Osteocyte (in vitro differentiated cells): ENCODE data around the gene KIF4A. TPM values are rescaled to one million over a fixed set of nuclear protein-coding genes. Genes with fewer than 3 reads are reported as not detected.
A peak's percentile ranks its signal among the peaks of the same experiment; 100 is the strongest.

Experiments used
- DNase-seq: peaks from one replicate; pipeline ENCODE4 v3.0.0; 2021; ENCODE audit warnings: mixed read lengths; ENCODE audit not compliant: unreplicated experiment; ENCODE audit errors: extremely low spot score
- H3K27ac Mint-ChIP-seq: one replicate; pipeline ENCODE4 v1.8.0; 2021; ENCODE audit warnings: mild to moderate bottlenecking, mixed read lengths; ENCODE audit not compliant: unreplicated experiment
- H3K27me3 Mint-ChIP-seq: one replicate; pipeline ENCODE4 v1.8.0; 2021; ENCODE audit warnings: mixed read lengths; ENCODE audit not compliant: unreplicated experiment
- H3K36me3 Mint-ChIP-seq: one replicate; pipeline ENCODE4 v1.8.0; 2021; ENCODE audit warnings: mixed read lengths; ENCODE audit not compliant: unreplicated experiment
- H3K4me1 Mint-ChIP-seq: one replicate; pipeline ENCODE4 v1.8.0; 2021; ENCODE audit warnings: mixed read lengths; ENCODE audit not compliant: unreplicated experiment
- H3K4me3 Mint-ChIP-seq: one replicate; pipeline ENCODE4 v1.8.0; 2021; ENCODE audit warnings: mild to moderate bottlenecking, moderate library complexity, mixed read lengths; ENCODE audit not compliant: unreplicated experiment
- H3K9me3 Mint-ChIP-seq: one replicate; pipeline ENCODE4 v1.8.0; 2021; ENCODE audit warnings: mixed read lengths; ENCODE audit not compliant: unreplicated experiment
- total RNA-seq: library from RNA; stranded (reverse); gene quantifications from 2 replicates; pipeline ENCODE4 v1.2.1, GENCODE V29; 2021
- TF ChIP-seq, protein P1 (sequence below): fragments of 200-600 bp; sonication (generic); IDR thresholded peaks from 2 replicates; pipeline ENCODE4 v1.5.0; 2021; ENCODE audit warnings: antibody characterized with exemption, mild to moderate bottlenecking, moderate library complexity

The KIF4A gene
- total RNA-seq, 1 donor from 2014 or later: 6.1 TPM

GRCh38 chrX:70421618-70422017, 131.7 kb downstream of the KIF4A start:
- Mint-ChIP-seq H3K4me3 (no peak overlapping the region), H3K9me3 (no peaks in the 10 kb centered on the region), H3K36me3 (no peaks in the 10 kb centered on the region), H3K4me1 (no peaks in the 10 kb centered on the region), H3K27ac (no peak overlapping the region), H3K27me3 (no peaks in the 10 kb centered on the region)
- TF ChIP-seq, protein P1, sequence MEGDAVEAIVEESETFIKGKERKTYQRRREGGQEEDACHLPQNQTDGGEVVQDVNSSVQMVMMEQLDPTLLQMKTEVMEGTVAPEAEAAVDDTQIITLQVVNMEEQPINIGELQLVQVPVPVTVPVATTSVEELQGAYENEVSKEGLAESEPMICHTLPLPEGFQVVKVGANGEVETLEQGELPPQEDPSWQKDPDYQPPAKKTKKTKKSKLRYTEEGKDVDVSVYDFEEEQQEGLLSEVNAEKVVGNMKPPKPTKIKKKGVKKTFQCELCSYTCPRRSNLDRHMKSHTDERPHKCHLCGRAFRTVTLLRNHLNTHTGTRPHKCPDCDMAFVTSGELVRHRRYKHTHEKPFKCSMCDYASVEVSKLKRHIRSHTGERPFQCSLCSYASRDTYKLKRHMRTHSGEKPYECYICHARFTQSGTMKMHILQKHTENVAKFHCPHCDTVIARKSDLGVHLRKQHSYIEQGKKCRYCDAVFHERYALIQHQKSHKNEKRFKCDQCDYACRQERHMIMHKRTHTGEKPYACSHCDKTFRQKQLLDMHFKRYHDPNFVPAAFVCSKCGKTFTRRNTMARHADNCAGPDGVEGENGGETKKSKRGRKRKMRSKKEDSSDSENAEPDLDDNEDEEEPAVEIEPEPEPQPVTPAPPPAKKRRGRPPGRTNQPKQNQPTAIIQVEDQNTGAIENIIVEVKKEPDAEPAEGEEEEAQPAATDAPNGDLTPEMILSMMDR: no peak
- no peak for DNase-seq

- Mint-ChIP-seq H3K27me3 (no peaks in the 10 kb centered on the region), H3K27ac (no peak within 1 kb of the TSS), H3K4me3 (no peak within 1 kb of the TSS), H3K4me1 (no peaks in the 10 kb centered on the region), H3K9me3 (no peaks in the 10 kb centered on the region), H3K36me3 (no peaks in the 10 kb centered on the region)
- DNase-seq: no peak
- TF ChIP-seq, protein P1: peak; percentile 23
These were observed 133.0 kb downstream of the KIF4A start, which contains the start of gene GDPD2 for GRCh38 chrX:70422851-70423341. Gene GDPD2 (plus strand): TSS chrX:70423314. CDS start chrX:70424985, 1,671 bp downstream.

DNA sequence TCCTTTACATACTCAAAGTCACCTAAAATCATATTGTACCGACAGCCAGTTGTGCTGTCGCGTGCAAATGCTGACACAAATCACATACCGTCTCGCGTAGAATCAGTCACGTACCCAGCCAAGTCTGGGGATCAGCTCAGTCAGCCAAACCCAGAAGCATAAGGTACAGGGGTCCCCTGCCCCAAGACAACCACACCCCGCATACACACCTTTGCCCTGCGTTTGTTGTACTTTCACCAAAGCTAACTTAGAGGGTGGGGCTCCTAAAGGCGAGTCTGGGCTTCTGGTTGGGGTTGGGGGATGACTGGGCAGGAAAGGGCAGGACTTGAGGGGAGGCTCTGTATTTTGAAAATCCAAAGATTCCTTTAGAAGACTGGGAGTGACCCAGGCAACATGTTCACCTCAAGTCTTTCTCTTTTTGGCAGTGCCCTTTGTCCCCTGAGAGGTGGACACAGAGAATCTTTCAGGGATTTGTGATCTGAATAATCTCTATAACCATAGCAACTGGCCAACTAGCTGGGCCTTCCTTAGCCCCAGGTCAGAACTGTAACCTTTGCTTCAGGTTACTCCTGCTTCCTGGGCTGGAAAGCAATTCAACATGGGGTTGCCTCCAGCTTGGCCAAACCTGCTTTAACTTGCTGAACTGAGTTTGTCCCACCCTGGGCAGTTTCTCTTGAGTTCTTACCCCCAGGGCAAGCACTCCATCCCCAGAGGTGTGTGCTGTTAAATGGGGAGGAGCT, 134.2 kb downstream of the KIF4A start:
- no peaks in the 10 kb centered on the region for H3K36me3 Mint-ChIP-seq
- TF ChIP-seq, protein P1: no peak
- no peak for DNase-seq
- no peaks in the 10 kb centered on the region for H3K27me3 Mint-ChIP-seq
- H3K4me1 Mint-ChIP-seq: no peaks in the 10 kb centered on the region
- H3K27ac Mint-ChIP-seq: no peak overlapping the region
- no peak overlapping the region for H3K4me3 Mint-ChIP-seq
- H3K9me3 Mint-ChIP-seq: peaks cover 6% of the 10 kb centered on the region

DNA sequence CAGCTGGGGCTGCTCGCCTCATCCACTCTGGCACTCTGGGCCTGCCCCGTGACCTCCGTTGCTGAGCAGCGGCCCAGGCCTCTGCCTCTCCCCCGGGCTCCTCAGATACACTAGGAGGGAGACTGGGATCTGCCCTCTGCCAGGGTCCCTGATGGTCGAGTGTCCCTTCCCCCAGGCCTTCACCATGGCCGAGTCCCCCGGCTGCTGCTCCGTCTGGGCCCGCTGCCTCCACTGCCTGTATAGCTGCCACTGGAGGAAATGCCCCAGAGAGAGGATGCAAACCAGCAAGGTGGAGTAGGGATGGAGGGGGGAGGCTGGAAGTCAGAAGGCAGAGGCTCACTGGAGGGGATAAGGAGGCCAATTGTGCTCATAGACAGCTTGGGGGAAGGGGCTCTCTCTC, 134.9 kb downstream of the KIF4A start:
- Mint-ChIP-seq H3K27me3 (no peaks in the 10 kb centered on the region), H3K9me3 (peaks cover 6% of the 10 kb centered on the region), H3K27ac (no peak overlapping the region), H3K36me3 (no peaks in the 10 kb centered on the region), H3K4me1 (no peaks in the 10 kb centered on the region), H3K4me3 (no peak overlapping the region)
- DNase-seq: no peak
- TF ChIP-seq, protein P1: no peak
